Panc1 (cell line): ENCODE results near the gene AIFM1. TPM values are rescaled to one million over a fixed set of nuclear protein-coding genes. Genes with fewer than 3 reads are reported as not detected.

ENCODE experiments used
- ATAC-seq: fragments of 200-7000 bp; cut with Tn5 transposase; 2 replicates; pipeline ENCODE4 v1.9.1; 2020; ENCODE audit warnings: mild to moderate bottlenecking, moderate library complexity
- BruUV-seq: library from RNA; stranded (reverse); fragments of 400-500 nt; replicated peaks from 2 replicates; lab custom pipeline; 2021; lab: Mats Ljungman, UMichigan
- CTCF ChIA-PET: fragments of 300-600 bp; sonication (Branson Sonifier 250); formaldehyde crosslinking; loops from one replicate; lab custom pipeline; 2022; ENCODE audit warnings: antibody characterized with exemption; lab: Charles Lee
- POLR2A ChIA-PET: fragments of 300-600 bp; sonication (Branson Sonifier 250); formaldehyde crosslinking; loops from one replicate; lab custom pipeline; 2022; ENCODE audit warnings: antibody characterized with exemption; lab: Charles Lee
- DNase-seq: peaks from one replicate; pipeline ENCODE4 v3.0.0-alpha.2; 2010; ENCODE audit warnings: low read depth, low spot score
- H3K27ac ChIP-seq: 2 replicates; pipeline ENCODE4 v1.5.1; 2011; ENCODE audit warnings: mild to moderate bottlenecking, low read length, inconsistent platforms
- H3K27me3 ChIP-seq: fragments of 200-500 bp; sonication (Bioruptor generic); 2 replicates; pipeline ENCODE4 v1.6.0; 2014; ENCODE audit warnings: low read length, inconsistent platforms; ENCODE audit not compliant: control insufficient read depth, insufficient read depth
- H3K36me3 ChIP-seq: fragments of 200-500 bp; sonication (Bioruptor generic); 2 replicates; pipeline ENCODE4 v1.5.1; 2014; ENCODE audit warnings: inconsistent platforms, mild to moderate bottlenecking, low read length, moderate library complexity; ENCODE audit not compliant: control insufficient read depth, insufficient read depth
- H3K4me1 ChIP-seq: 2 replicates; pipeline ENCODE4 v1.5.1; 2011; ENCODE audit warnings: inconsistent platforms, mild to moderate bottlenecking, low read length, moderate library complexity; ENCODE audit not compliant: control insufficient read depth, insufficient read depth
- H3K4me3 ChIP-seq, 2 experiments: 2 replicates each; pipeline ENCODE4 v1.5.1; 2011 to 2012; ENCODE audit warnings: low read depth in 2 of 2, low read length in 2 of 2, mild to moderate bottlenecking in 2 of 2, inconsistent platforms in 1 of 2, moderate library complexity in 1 of 2
- H3K9me3 ChIP-seq: fragments of 200-500 bp; sonication (Bioruptor generic); 2 replicates; pipeline ENCODE4 v1.5.1; 2014; ENCODE audit warnings: low read depth, mild to moderate bottlenecking, inconsistent platforms, low read length, moderate library complexity; ENCODE audit not compliant: control insufficient read depth, insufficient read depth
- POLR2AphosphoS5 ChIP-seq: IDR thresholded peaks from 2 replicates; pipeline ENCODE4 v1.6.1; 2012; ENCODE audit warnings: mild to moderate bottlenecking, low read depth, low read length, moderate library complexity
- REST ChIP-seq, 2 experiments: IDR thresholded peaks; 2 replicates each; pipeline ENCODE4 v1.6.1; 2011 to 2012; ENCODE audit warnings: low read depth in 2 of 2, control low read depth in 1 of 2, low read length in 1 of 2, mild to moderate bottlenecking in 1 of 2, moderate library complexity in 1 of 2; ENCODE audit not compliant: insufficient read depth in 1 of 2
- SIN3A ChIP-seq: IDR thresholded peaks from 2 replicates; pipeline ENCODE4 v1.6.1; 2012; ENCODE audit warnings: low read depth, mild to moderate bottlenecking, low read length, moderate library complexity, borderline replicate concordance; ENCODE audit not compliant: insufficient read depth
- TCF7L2 ChIP-seq: IDR thresholded peaks from 2 replicates; pipeline ENCODE4 v1.6.1; 2011; ENCODE audit warnings: mild to moderate bottlenecking, low read depth, low read length, inconsistent platforms
- in situ Hi-C: cut with HindIII; loops from 2 replicates; pipeline ENCODE4 v1.10.0; 2016; ENCODE audit warnings: low sequenced_read_pairs, low pct_unique_long_range_greater_than_20kb
- intact Hi-C: fragments of 100-400 bp; cut with micrococcal nuclease; formaldehyde crosslinking; loops from one replicate; pipeline ENCODE4 v1.10.0; 2022; ENCODE audit not compliant: unreplicated experiment
- total RNA-seq: library from RNA; stranded (reverse); gene quantifications from one replicate; pipeline ENCODE4 v1.2.1, GENCODE V29; 2021; ENCODE audit not compliant: unreplicated experiment
- TF ChIP-seq, protein P1 (sequence below): fragments of 450-650 bp; IDR thresholded peaks from 2 replicates; pipeline ENCODE4 v1.5.1; 2017; ENCODE audit warnings: mild to moderate bottlenecking

AIFM1 gene
- total RNA-seq, 1 experiment from 2014 or later: 96.6 TPM

DNA sequence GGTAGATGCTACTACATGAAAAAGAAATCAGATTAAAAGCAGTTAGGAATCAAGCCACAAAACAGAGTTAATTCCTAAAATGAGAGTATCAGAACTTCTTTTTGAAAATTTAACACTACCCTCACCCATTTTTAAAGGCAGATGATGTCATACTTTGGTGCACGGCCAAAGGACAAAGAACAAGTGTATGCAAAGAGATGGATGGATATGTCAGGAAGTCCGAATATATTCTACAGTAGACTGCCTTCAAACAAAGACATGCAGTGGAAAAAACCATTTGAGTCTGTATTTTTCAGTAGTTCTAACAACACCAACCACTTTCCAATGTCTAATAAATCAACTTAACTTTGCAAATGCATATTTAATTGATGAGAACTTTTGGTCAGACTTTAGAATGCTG is 2.2 kb downstream of the AIFM1 start:
- in situ Hi-C loops (no loop called here), intact Hi-C loops (no loop called here)
- Histone ChIP-seq H3K27me3 (no peaks in the 10 kb centered on the region), H3K9me3 (no peaks in the 10 kb centered on the region), H3K4me1 (peaks cover 24% of the 10 kb centered on the region), H3K36me3 (no peaks in the 10 kb centered on the region), H3K27ac (no peak overlapping the region), H3K4me3 (peak overlapping the region in 1 of 2 experiments; percentile 15; a peak in 1 of 4 replicates)
- ChIA-PET CTCF (no interaction called here), POLR2A (no interaction called here)
- DNase-seq (no peak), ATAC-seq (no peak)
- TF ChIP-seq SIN3A: no peak
- no peak for TF ChIP-seq REST (IDR thresholded peaks at IDR 0.05; ENCODE audit: insufficient read depth in 1 of 2, low read depth in 2 of 2, low read length in 1 of 2)
- no peak for TF ChIP-seq TCF7L2
- TF ChIP-seq, protein P1, sequence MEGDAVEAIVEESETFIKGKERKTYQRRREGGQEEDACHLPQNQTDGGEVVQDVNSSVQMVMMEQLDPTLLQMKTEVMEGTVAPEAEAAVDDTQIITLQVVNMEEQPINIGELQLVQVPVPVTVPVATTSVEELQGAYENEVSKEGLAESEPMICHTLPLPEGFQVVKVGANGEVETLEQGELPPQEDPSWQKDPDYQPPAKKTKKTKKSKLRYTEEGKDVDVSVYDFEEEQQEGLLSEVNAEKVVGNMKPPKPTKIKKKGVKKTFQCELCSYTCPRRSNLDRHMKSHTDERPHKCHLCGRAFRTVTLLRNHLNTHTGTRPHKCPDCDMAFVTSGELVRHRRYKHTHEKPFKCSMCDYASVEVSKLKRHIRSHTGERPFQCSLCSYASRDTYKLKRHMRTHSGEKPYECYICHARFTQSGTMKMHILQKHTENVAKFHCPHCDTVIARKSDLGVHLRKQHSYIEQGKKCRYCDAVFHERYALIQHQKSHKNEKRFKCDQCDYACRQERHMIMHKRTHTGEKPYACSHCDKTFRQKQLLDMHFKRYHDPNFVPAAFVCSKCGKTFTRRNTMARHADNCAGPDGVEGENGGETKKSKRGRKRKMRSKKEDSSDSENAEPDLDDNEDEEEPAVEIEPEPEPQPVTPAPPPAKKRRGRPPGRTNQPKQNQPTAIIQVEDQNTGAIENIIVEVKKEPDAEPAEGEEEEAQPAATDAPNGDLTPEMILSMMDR: no peak
- TF ChIP-seq POLR2AphosphoS5: no peak
- BruUV-seq: no TSS peak

DNA sequence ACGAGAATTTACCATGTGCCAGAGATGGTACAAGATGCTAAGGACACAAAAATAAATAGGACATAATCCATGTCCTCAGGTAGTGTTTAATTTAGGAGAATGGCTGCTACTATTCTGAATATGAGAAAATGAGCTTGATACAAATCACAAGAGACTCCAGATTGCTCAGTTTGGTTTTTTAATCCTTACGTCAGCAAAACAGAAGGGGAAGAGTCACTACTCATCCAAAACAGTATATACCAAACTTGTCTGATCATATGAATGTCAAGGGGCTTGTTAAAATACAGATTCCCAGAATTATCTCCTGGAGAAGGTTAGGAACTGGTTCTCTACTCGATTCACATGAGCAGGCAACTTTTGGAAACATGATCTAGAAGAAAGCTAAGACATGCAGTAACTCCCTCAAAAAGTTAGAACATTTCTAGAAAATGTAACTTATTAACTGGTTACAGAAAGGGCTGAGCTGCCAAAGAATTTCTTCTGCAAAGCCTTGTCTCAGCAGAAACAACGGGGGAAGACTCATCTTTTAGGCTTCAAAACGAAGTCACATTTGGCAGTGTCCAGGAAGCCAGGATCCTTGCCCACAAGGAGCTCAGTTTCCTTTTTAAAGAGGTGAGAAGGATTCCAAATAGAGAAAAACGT is 3.4 kb downstream of the AIFM1 start:
- no peaks in the 10 kb centered on the region for H3K9me3 ChIP-seq
- ChIA-PET POLR2A (no interaction called here), CTCF (no interaction called here)
- no peak overlapping the region for H3K27ac ChIP-seq
- in situ Hi-C loops (no loop called here), intact Hi-C loops (no loop called here)
- H3K27me3 ChIP-seq: no peaks in the 10 kb centered on the region
- no peak for TF ChIP-seq TCF7L2
- TF ChIP-seq, protein P1: no peak
- no peak for TF ChIP-seq SIN3A
- no peak for TF ChIP-seq REST (IDR thresholded peaks at IDR 0.05; ENCODE audit: insufficient read depth in 1 of 2, low read depth in 2 of 2, low read length in 1 of 2)
- TF ChIP-seq POLR2AphosphoS5: no peak
- ATAC-seq: no peak
- H3K36me3 ChIP-seq: no peaks in the 10 kb centered on the region
- BruUV-seq: no TSS peak
- no peak overlapping the region for H3K4me3 ChIP-seq
- DNase-seq: no peak
- peaks cover 24% of the 10 kb centered on the region for H3K4me1 ChIP-seq
